Left ventricle myocardium inferior (tissue), 1 donor: ENCODE data around the gene NOTCH2. TPM values are rescaled to one million over a fixed set of nuclear protein-coding genes. Genes with fewer than 3 reads are reported as not detected.

Experiments used
- DNase-seq: peaks from one replicate; pipeline ENCODE4 v3.0.0-alpha.2; 2020
- H3K27ac ChIP-seq: fragments of 200-600 bp; replicated peaks from 2 replicates; pipeline ENCODE4 v1.8.0; 2021
- H3K27me3 ChIP-seq: fragments of 200-600 bp; 2 replicates; pipeline ENCODE4 v1.8.0; 2021; ENCODE audit warnings: low read depth
- H3K36me3 ChIP-seq: fragments of 200-600 bp; 2 replicates; pipeline ENCODE4 v1.8.0; 2021
- H3K4me1 ChIP-seq: fragments of 200-600 bp; 2 replicates; pipeline ENCODE4 v1.8.0; 2021
- H3K4me3 ChIP-seq: fragments of 200-600 bp; 2 replicates; pipeline ENCODE4 v1.8.0; 2021; ENCODE audit warnings: mild to moderate bottlenecking, moderate library complexity
- H3K9me3 ChIP-seq: fragments of 200-600 bp; replicated peaks from 2 replicates; pipeline ENCODE4 v1.8.0; 2021
- intact Hi-C: fragments of 100-400 bp; cut with micrococcal nuclease; formaldehyde crosslinking; loops from one replicate; pipeline ENCODE4 v1.11.0; 2022
- total RNA-seq: library from RNA; stranded (reverse); fragmentation: NEBNext Ultra II Directional; extraction: Animal tissue kit (Norgen Biotek cat#: 25700); gene quantifications from one replicate; pipeline ENCODE4 v1.2.1, GENCODE V29; 2021
- TF ChIP-seq, protein P1 (sequence below): fragments of 200-600 bp; IDR thresholded peaks from 2 replicates; pipeline ENCODE4 v1.8.0; 2021; ENCODE audit warnings: antibody characterized with exemption, mild to moderate bottlenecking, borderline replicate concordance
- donor health status: DM: no; HTN: yes; CAD: no; lungs with severe emphysema.

Gene NOTCH2
- total RNA-seq, 1 donor from 2014 or later, result 16.1 TPM

DNA sequence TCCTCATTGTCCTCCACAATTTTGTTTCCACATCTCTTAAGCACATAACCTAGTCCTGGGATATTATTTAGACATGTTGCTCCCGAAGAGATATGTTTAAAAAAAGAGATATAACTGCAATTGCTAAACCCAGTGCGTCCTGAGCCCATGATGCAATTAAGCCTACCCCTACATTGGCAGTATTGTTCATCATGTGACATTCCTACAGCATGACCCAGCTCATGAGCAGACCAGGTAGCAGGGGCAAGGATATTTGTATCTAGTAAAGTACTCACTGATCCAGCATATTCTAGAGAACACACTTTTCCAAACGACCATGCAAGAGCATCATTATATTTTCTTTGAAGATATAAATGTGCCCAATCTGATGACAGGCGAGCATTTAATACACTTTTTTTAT lies 174.4 kb downstream of the NOTCH2 start:
- Histone ChIP-seq H3K36me3 (no peaks in the 10 kb centered on the region), H3K27ac (no peak overlapping the region), H3K27me3 (peaks cover 29% of the 10 kb centered on the region), H3K4me3 (no peak overlapping the region), H3K4me1 (no peaks in the 10 kb centered on the region), H3K9me3 (no peaks in the 10 kb centered on the region)
- DNase-seq, result no peak
- TF ChIP-seq, protein P1, sequence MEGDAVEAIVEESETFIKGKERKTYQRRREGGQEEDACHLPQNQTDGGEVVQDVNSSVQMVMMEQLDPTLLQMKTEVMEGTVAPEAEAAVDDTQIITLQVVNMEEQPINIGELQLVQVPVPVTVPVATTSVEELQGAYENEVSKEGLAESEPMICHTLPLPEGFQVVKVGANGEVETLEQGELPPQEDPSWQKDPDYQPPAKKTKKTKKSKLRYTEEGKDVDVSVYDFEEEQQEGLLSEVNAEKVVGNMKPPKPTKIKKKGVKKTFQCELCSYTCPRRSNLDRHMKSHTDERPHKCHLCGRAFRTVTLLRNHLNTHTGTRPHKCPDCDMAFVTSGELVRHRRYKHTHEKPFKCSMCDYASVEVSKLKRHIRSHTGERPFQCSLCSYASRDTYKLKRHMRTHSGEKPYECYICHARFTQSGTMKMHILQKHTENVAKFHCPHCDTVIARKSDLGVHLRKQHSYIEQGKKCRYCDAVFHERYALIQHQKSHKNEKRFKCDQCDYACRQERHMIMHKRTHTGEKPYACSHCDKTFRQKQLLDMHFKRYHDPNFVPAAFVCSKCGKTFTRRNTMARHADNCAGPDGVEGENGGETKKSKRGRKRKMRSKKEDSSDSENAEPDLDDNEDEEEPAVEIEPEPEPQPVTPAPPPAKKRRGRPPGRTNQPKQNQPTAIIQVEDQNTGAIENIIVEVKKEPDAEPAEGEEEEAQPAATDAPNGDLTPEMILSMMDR, result no peak
- intact Hi-C loops, result no loop called here

DNA sequence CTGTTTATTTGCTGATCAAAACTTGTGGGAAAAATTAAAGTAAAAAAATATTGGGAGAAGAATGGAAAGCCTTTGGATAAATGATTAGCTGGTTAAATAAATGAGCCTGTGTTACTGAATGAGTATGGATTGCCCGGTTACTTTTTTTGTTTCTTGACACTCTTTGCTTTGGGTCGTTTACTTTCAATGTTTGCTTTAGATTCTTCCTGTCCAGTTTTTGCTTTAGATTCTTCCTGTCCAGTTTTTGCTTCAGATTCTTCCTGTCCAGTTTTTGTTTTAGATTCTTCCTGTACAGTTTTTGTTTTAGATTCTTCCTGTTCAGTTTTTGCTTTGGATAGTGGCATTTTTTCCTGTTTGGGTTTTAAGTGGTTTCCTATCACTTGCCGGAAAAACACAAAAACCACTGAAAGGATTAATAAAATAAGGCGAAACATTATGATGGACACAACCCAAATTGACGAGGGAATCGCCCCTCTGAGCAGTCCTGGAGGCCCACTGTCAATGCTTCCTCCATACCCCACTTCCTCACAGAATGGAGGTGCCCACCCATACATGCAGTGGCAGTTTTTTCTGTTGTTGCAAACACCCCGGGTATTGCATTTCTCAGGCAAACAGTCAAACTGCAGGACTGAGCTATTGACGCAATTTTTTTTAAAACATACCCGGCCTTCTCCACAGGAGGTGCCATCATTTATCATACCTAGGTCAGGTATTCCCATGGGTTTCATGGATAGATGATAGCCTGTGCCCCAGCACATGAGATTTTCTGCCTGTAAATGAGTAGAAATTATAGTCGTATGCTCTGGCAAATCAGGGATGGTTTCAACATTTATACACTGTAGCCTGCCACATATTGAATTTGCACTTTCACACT lies 175.4 kb downstream of the NOTCH2 start:
- no peaks in the 10 kb centered on the region for H3K36me3 ChIP-seq
- no peak overlapping the region for H3K4me3 ChIP-seq
- H3K27me3 ChIP-seq, result peaks cover 29% of the 10 kb centered on the region
- no peak for DNase-seq
- intact Hi-C loops, result no loop called here
- H3K4me1 ChIP-seq, result no peaks in the 10 kb centered on the region
- no peaks in the 10 kb centered on the region for H3K9me3 ChIP-seq
- TF ChIP-seq, protein P1, result no peak
- H3K27ac ChIP-seq, result no peak overlapping the region

DNA sequence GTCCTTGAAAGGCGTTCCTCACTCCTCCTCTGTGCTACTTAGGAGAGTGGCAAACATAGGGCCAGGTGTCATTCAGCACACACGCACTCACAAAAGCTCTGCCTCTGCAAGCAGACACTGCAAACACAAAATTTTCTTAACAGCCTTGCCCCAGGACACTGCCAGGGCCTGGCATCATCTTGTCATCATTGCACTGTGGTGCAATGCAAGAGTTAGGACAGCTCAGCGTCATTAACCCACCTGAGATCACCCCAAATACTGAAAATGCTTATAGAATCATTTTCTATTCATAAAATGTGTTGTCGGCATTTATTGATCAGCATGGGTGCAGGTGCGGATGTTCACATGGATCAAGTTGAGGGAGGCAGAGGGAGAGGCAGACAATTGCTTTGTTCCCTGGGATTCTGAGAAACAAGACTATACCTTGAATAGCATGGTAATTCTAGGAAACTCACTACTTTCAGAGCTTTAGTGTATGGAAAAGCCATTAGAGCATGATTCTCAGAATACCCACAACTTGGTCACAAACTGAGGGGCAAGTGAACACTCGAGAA lies 176.1 kb downstream of the NOTCH2 start:
- Histone ChIP-seq H3K9me3 (peaks cover 7% of the 10 kb centered on the region), H3K4me1 (no peaks in the 10 kb centered on the region), H3K4me3 (no peak overlapping the region), H3K36me3 (no peaks in the 10 kb centered on the region), H3K27ac (no peak overlapping the region), H3K27me3 (peaks cover 29% of the 10 kb centered on the region)
- TF ChIP-seq, protein P1, result no peak
- DNase-seq, result no peak
- intact Hi-C loops, result no loop called here

DNA sequence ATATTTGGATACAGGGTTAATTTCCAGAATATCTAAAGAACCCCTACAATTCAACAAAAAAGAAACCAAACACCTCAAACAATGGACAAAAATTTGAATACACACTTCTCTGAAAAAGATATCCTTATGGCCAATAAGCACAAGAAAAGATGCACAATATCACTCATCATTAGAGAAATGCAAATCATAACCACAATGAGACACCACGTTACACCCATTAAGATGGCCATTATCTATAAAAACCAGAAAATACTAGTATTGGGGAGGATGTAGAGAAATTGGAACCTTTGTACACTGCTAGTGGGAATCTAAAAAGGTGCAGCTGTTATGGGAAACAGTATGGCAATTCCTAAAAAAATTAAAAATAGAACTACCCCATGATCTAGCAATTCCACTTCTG lies 178.1 kb downstream of the NOTCH2 start:
- H3K4me3 ChIP-seq, result no peak overlapping the region
- H3K9me3 ChIP-seq, result peaks cover 14% of the 10 kb centered on the region
- TF ChIP-seq, protein P1, result no peak
- DNase-seq, result no peak
- intact Hi-C loops, result no loop called here
- no peak overlapping the region for H3K27ac ChIP-seq
- H3K27me3 ChIP-seq, result peaks cover 13% of the 10 kb centered on the region
- no peaks in the 10 kb centered on the region for H3K4me1 ChIP-seq
- no peaks in the 10 kb centered on the region for H3K36me3 ChIP-seq

DNA sequence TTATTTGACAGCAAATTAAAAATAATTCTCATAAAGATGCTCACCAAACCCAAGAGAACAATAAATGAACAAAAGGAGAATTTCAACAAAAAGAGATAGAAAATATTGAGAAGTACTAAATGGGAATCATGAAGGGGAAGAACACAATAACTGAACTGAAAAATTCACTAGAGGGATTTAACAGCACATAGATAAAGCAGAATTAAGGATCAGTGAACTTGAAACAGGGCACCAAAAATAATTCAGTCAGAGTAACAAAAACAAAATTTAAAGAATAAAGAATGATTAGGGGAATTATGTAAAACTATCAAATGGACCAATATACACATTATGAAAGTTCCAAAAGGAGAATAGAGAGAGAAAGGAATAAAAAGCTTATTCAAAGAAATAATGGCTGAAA lies 181.0 kb downstream of the NOTCH2 start:
- H3K4me3 ChIP-seq, result no peak overlapping the region
- intact Hi-C loops, result no loop called here
- no peak overlapping the region for H3K27ac ChIP-seq
- no peaks in the 10 kb centered on the region for H3K36me3 ChIP-seq
- peaks cover 15% of the 10 kb centered on the region for H3K27me3 ChIP-seq
- H3K9me3 ChIP-seq, result peaks cover 14% of the 10 kb centered on the region
- no peaks in the 10 kb centered on the region for H3K4me1 ChIP-seq
- TF ChIP-seq, protein P1, result no peak
- DNase-seq, result no peak
